ENCODE data around the gene DPEP3. TPM values are rescaled to one million over a fixed set of nuclear protein-coding genes. Genes with fewer than 3 reads are reported as not detected.

The DPEP3 gene
- polyA plus RNA-seq, 1 experiment: not detected

- ChIA-PET POLR2A (interaction anchor here (0.6 to 1.1 kb wide), 2 partner anchors 10 to 46 kb away, joined by 3 read pairs; partner anchors contain the start of gene NRN1L), CTCF (interaction anchor here (0.7 to 3.6 kb wide), 5 partner anchors 47 to 259 kb away, joined by 3 to 23 read pairs (median 4); partner anchors contain the start of gene NRN1L)
- Histone ChIP-seq H3K27ac (ENCODE audit: low read depth, low read length) (no peak overlapping the region), H3K4me3 (ENCODE audit: low read depth, low read length) (no peak overlapping the region), H3K9me3 (ENCODE audit: control insufficient read depth, insufficient read depth, low read length) (peaks cover under 1% of the 10 kb centered on the region; the same call in 1 of the 2 replicates), H3K27me3 (ENCODE audit: control insufficient read depth, insufficient read depth, low read length) (no peaks in the 10 kb centered on the region)
- TF ChIP-seq CTCF (IDR thresholded peaks at IDR 0.05; ENCODE audit: low read depth, low read length): no peak
- no peak for DNase-seq (ENCODE audit: low read depth, low spot score)
Observed at GRCh38 chr16:67930678-67931211, 49.6 kb downstream of the DPEP3 start.

- POLR2A ChIA-PET: no interaction called here
Observed at GRCh38 chr16:67930191-67930590, 50.1 kb downstream of the DPEP3 start.

GRCh38 chr16:67928561-67929364 lies 51.5 kb downstream of the DPEP3 start:
- Histone ChIP-seq H3K27me3 (ENCODE audit: control insufficient read depth, insufficient read depth, low read length) (no peaks in the 10 kb centered on the region), H3K4me3 (ENCODE audit: low read depth, low read length) (no peak overlapping the region), H3K27ac (ENCODE audit: low read depth, low read length) (no peak overlapping the region), H3K9me3 (ENCODE audit: control insufficient read depth, insufficient read depth, low read length) (no peaks in the 10 kb centered on the region)
- peak; percentile 90 for TF ChIP-seq CTCF (IDR thresholded peaks at IDR 0.05; ENCODE audit: low read depth, low read length)
- ChIA-PET CTCF (interaction anchor here (0.7 to 3.5 kb wide), 5 partner anchors 45 to 113 kb away, joined by 3 to 23 read pairs (median 3); partner anchors contain the start of gene NRN1L), POLR2A (no interaction called here)
- no peak for DNase-seq (ENCODE audit: low read depth, low spot score)

More at GRCh38 chr16:67930191-67930590, 50.1 kb downstream of the DPEP3 start:
- Histone ChIP-seq H3K4me3 (ENCODE audit: low read depth, low read length) (no peak overlapping the region), H3K9me3 (ENCODE audit: control insufficient read depth, insufficient read depth, low read length) (no peaks in the 10 kb centered on the region), H3K27ac (ENCODE audit: low read depth, low read length) (no peak overlapping the region), H3K27me3 (ENCODE audit: control insufficient read depth, insufficient read depth, low read length) (no peaks in the 10 kb centered on the region)
- CTCF ChIA-PET: interaction anchor here (0.6 to 3.5 kb wide), 6 partner anchors 35 to 258 kb away, joined by 3 to 23 read pairs (median 3); partner anchors contain the start of gene PSKH1
- DNase-seq (ENCODE audit: low read depth, low spot score): no peak
- TF ChIP-seq CTCF (IDR thresholded peaks at IDR 0.05; ENCODE audit: low read depth, low read length): no peak

- CTCF ChIA-PET: interaction anchor here (0.8 to 3.5 kb wide), 4 partner anchors 45 to 112 kb away, joined by 3 to 23 read pairs (median 8); partner anchors contain the start of gene NRN1L
- POLR2A ChIA-PET: no interaction called here
- TF ChIP-seq CTCF (IDR thresholded peaks at IDR 0.05; ENCODE audit: low read depth, low read length): no peak
- Histone ChIP-seq H3K9me3 (ENCODE audit: control insufficient read depth, insufficient read depth, low read length) (no peaks in the 10 kb centered on the region), H3K4me3 (ENCODE audit: low read depth, low read length) (no peak overlapping the region), H3K27me3 (ENCODE audit: control insufficient read depth, insufficient read depth, low read length) (no peaks in the 10 kb centered on the region), H3K27ac (ENCODE audit: low read depth, low read length) (no peak overlapping the region)
- no peak for DNase-seq (ENCODE audit: low read depth, low spot score)
Observed at GRCh38 chr16:67928147-67928546, 52.2 kb downstream of the DPEP3 start.
